GM12873 (cell line): ENCODE results near the gene PLCXD3.
A peak's percentile ranks its signal among the peaks of the same experiment; 100 is the strongest.

Source experiments
- CTCF ChIP-seq: IDR thresholded peaks from 2 replicates; pipeline ENCODE4 v1.5.1; 2012; ENCODE audit warnings: low read depth, mild to moderate bottlenecking, moderate library complexity, low read length, control low read depth; ENCODE audit not compliant: insufficient read depth; ENCODE audit errors: missing control alignments

PLCXD3 gene

GRCh38 chr5:41532485-41532884 lies 22.1 kb upstream of the PLCXD3 start:
- no peak for TF ChIP-seq CTCF

DNA sequence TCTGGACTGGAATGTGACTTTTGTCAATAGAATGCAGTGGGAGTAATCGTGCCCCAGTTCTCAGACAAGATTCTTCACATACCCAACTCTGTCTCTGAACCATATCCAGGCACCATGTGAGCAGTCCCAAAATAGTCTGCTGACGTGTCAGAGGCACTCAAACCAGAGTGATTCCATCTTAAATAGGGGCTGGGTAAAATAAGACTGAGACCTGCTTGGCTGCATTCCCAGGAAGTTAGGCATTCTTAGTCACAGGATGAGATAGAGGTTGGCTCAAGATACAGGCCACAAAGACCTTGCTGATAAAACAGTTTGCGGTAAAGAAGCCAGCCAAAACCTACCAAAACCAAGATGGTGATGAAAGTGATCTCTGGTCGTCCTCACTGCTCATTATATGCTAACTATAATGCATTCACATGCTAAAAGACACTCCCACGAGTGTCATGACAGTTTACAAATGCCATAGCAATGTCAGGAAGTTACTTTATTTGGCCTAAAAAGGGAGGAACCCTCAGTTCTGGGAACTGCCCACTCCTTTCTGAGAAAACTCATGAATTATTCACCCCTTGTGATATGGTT lies 16.9 kb upstream of the PLCXD3 start:
- no peak for TF ChIP-seq CTCF

DNA sequence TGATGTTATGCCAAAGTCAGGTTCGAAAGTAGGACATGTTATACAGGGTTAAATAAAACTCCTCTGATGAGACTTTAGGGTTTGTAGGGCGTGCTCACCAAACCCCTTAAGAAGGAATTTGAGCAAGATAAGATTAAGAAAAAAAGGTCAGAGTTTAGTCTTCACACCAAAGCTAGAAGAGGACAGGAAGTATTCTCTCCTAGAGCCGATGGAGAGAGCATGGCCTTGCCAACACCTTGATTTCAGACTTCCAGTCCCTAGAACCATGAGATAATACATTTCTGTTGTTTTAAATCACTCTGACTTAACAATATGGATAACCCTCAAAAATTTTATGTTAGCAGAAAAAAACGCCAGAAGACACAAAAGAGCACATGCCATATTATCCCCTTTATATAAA lies 16.3 kb upstream of the PLCXD3 start:
- TF ChIP-seq CTCF = no peak

DNA sequence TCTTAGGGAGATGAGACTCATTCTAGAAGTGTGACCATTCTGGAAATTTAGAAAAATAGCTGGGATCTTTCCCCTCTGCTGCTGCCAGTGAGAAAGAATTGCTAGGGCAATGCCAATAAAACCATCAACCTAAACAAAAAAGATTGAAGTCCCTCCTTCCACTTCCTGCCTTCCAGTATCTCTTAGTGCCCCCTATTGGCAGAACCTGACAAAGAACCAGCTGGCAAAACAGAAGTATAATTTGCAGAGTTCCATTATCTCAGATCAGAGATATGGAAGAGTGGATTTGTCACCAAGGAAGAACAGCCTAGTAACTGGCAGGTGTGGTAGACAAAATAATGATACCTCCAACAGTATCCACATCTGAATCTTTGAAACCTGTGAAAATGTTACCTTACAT lies 13.8 kb upstream of the PLCXD3 start:
- TF ChIP-seq CTCF = peak; percentile 57

DNA sequence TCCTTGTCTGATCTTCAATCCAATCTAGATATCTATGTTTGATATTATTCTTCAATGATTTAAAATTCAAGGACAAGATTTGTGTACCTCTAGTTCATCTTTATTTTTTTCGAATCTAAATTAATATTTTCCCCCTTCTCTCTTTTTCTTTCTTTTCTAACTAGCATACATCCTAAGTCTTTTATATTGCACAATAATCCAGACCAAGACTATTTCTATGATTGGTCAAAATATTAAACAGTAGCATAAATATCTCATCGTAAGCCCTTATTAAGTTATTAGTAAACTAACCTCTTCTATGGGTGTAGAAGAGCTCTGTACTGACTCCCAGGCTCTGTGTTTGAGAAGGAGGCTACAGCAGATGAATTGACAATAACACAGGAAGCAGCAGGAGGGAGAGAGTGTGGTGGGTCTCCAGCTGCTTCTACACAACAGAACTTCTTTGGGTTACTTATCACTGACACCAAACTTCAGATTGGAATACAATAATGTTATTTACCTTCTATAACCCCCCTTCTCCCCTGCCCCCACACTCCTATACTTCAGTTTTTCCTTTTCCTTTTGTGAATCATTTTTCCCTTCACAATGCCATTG lies 11.9 kb upstream of the PLCXD3 start:
- no peak for TF ChIP-seq CTCF

DNA sequence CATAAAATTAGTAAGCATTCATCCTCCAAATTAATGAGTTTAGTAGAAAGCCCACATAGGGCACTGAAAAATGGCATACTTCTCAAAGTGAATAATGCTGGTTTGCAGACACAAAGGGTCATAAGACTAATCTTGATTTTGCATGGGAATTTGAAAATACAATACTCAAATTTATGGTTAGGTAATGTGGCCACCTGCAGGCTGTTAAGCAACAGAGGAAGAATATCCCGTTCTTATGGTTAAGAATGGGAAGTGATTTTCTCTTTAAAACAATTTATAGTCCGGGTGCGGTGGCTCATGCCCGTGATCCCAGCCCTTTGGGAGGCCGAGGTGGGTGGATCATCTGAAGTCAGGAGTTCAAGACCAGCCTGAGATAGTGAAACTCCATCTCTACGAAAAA lies 9.4 kb upstream of the PLCXD3 start:
- TF ChIP-seq CTCF = no peak

DNA sequence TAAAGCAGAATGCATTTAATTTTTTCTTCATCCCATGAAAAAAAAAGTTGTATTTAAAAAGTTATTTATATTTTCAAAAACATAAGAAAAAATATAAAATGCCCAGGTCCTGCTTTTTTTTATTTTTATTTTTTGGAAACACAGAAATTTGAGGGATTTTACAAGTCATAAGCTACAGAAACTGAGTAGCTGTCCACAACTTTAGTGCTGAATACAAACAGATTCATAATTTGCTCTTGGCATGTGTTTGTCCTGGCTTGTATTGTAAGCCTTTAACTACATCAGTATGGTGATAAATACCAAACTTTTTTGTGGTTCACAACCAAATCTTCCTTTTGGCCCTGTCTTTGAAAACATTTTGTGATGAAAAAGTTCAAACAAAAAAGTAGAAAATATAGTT lies 7.5 kb upstream of the PLCXD3 start:
- TF ChIP-seq CTCF = no peak
